Fibroblast of lung (primary cell): Measurements from ENCODE around the gene MEGF6. TPM values are rescaled to one million over a fixed set of nuclear protein-coding genes. Genes with fewer than 3 reads are reported as not detected.

Source experiments
- DNase-seq, 2 donors: peaks; one replicate each; pipeline versions ENCODE4 v3.0.0 to v3.0.0-alpha.2; 2010; ENCODE audit warnings: low read depth in 2 of 2
- H2AFZ ChIP-seq: 2 replicates; pipeline ENCODE4 v1.5.1; 2012; ENCODE audit warnings: low read length, control low read depth, inconsistent platforms
- H3K27ac ChIP-seq: 2 replicates; pipeline ENCODE4 v1.5.1; 2011; ENCODE audit warnings: low read length, control low read depth; ENCODE audit not compliant: insufficient read depth
- H3K27me3 ChIP-seq: 2 replicates; pipeline ENCODE4 v1.5.1; 2011; ENCODE audit warnings: mild to moderate bottlenecking, low read length; ENCODE audit not compliant: control insufficient read depth, insufficient read depth
- H3K36me3 ChIP-seq: 2 replicates; pipeline ENCODE4 v1.5.1; 2011; ENCODE audit warnings: low read length; ENCODE audit not compliant: control insufficient read depth, insufficient read depth
- H3K4me1 ChIP-seq: 2 replicates; pipeline ENCODE4 v1.5.1; 2011; ENCODE audit warnings: low read length; ENCODE audit not compliant: control insufficient read depth, insufficient read depth; ENCODE audit errors: extremely low read depth
- H3K4me2 ChIP-seq: 2 replicates; pipeline ENCODE4 v1.5.1; 2011; ENCODE audit warnings: low read length, control low read depth; ENCODE audit not compliant: insufficient read depth; ENCODE audit errors: extremely low read depth
- H3K4me3 ChIP-seq, 4 experiments: fragments of 200-600 bp in 1 of 4; sonication (generic) in 1 of 4; replicated peaks in 1 of 4; 2 replicates each; pipeline ENCODE4 v1.5.1; 2011 to 2016; ENCODE audit warnings: low read length in 4 of 4, low read depth in 3 of 4, mild to moderate bottlenecking in 3 of 4, control low read depth in 2 of 4, inconsistent platforms in 1 of 4, mixed read lengths in 1 of 4; ENCODE audit not compliant: insufficient read depth in 1 of 4; ENCODE audit errors: control extremely low read depth in 1 of 4
- H3K79me2 ChIP-seq: 2 replicates; pipeline ENCODE4 v1.5.1; 2012; ENCODE audit warnings: mild to moderate bottlenecking, low read length, inconsistent platforms; ENCODE audit not compliant: control insufficient read depth, insufficient read depth
- H3K9ac ChIP-seq: 2 replicates; pipeline ENCODE4 v1.5.1; 2011; ENCODE audit warnings: mild to moderate bottlenecking, low read length, control low read depth; ENCODE audit not compliant: insufficient read depth
- H3K9me3 ChIP-seq: 2 replicates; pipeline ENCODE4 v1.5.1; 2012; ENCODE audit warnings: low read depth, low read length; ENCODE audit not compliant: control insufficient read depth, insufficient read depth
- H4K20me1 ChIP-seq: 2 replicates; pipeline ENCODE4 v1.5.1; 2011; ENCODE audit warnings: low read length; ENCODE audit not compliant: control insufficient read depth, insufficient read depth; ENCODE audit errors: extremely low read depth
- CTCF ChIP-seq, 2 donors: IDR thresholded peaks in 1 of 2; conservative IDR thresholded peaks in 1 of 2; 1 replicate in 1 of 2; 2 replicates in 1 of 2; pipeline ENCODE4 v1.5.1; 2011 to 2012; ENCODE audit warnings: low read length in 2 of 2, control low read depth in 1 of 2, inconsistent platforms in 1 of 2, low read depth in 1 of 2, mild to moderate bottlenecking in 1 of 2
- EZH2 ChIP-seq: IDR thresholded peaks from 2 replicates; pipeline ENCODE4 v1.5.1; 2012; ENCODE audit warnings: low read length, control low read depth, mild to moderate bottlenecking; ENCODE audit errors: missing control alignments
- polyA plus RNA-seq, 2 donors: library from polyadenylated mRNA; depleted of rRNA in 1 of 2; stranded (reverse) in 1 of 2; unstranded in 1 of 2; fragments of >200 nt; gene quantifications; 2 replicates each; pipeline ENCODE4 v1.2.1, GENCODE V29; 2011 to 2012; ENCODE audit warnings: missing spikeins in 1 of 2
- total RNA-seq: library from RNA; depleted of rRNA; stranded (reverse); fragments of >200 nt; gene quantifications from 2 replicates; pipeline ENCODE4 v1.2.1, GENCODE V29; 2014

MEGF6 gene
- total and polyA plus RNA-seq, 2 donors (not counting 1 experiment from before 2014, with no cell fraction given), result 1.6 to 11.6 TPM

- TF ChIP-seq CTCF (conservative IDR thresholded peaks at IDR 0.05 in 1 of 2, IDR thresholded peaks at IDR 0.05 in 1 of 2; ENCODE audit: low read depth in 1 of 2, low read length in 2 of 2), result no peak
- no peak for TF ChIP-seq EZH2
- H2AFZ ChIP-seq, result no peak overlapping the region
- peaks cover 4% of the 10 kb centered on the region for H3K4me1 ChIP-seq
- no peak overlapping the region for H3K4me2 ChIP-seq
- H3K27ac ChIP-seq, result no peak overlapping the region
- no peaks in the 10 kb centered on the region for H3K27me3 ChIP-seq
- H3K9me3 ChIP-seq, result no peaks in the 10 kb centered on the region
- DNase-seq, result no peak
- H4K20me1 ChIP-seq, result no peaks in the 10 kb centered on the region
- no peaks in the 10 kb centered on the region for H3K79me2 ChIP-seq
- H3K4me3 ChIP-seq, result no peak overlapping the region
- no peak overlapping the region for H3K9ac ChIP-seq
- H3K36me3 ChIP-seq, result no peaks in the 10 kb centered on the region
Measured at GRCh38 chr1:3478187-3478586, 133.1 kb downstream of the MEGF6 start.

- H3K9me3 ChIP-seq, result no peaks in the 10 kb centered on the region
- H3K27ac ChIP-seq, result no peak overlapping the region
- H3K36me3 ChIP-seq, result no peaks in the 10 kb centered on the region
- TF ChIP-seq EZH2, result no peak
- no peak for TF ChIP-seq CTCF (conservative IDR thresholded peaks at IDR 0.05 in 1 of 2, IDR thresholded peaks at IDR 0.05 in 1 of 2; ENCODE audit: low read depth in 1 of 2, low read length in 2 of 2)
- H4K20me1 ChIP-seq, result no peaks in the 10 kb centered on the region
- no peak overlapping the region for H3K4me3 ChIP-seq
- no peak overlapping the region for H2AFZ ChIP-seq
- no peak overlapping the region for H3K4me2 ChIP-seq
- H3K9ac ChIP-seq, result no peak overlapping the region
- no peak for DNase-seq
- no peaks in the 10 kb centered on the region for H3K79me2 ChIP-seq
- H3K27me3 ChIP-seq, result no peaks in the 10 kb centered on the region
- H3K4me1 ChIP-seq, result peaks cover 4% of the 10 kb centered on the region
Measured at GRCh38 chr1:3477241-3477995, 133.9 kb downstream of the MEGF6 start.

- Histone ChIP-seq H3K27ac (no peak overlapping the region), H3K9me3 (no peaks in the 10 kb centered on the region), H3K79me2 (no peaks in the 10 kb centered on the region), H2AFZ (no peak overlapping the region), H4K20me1 (no peaks in the 10 kb centered on the region), H3K4me2 (no peak overlapping the region), H3K9ac (no peak overlapping the region), H3K27me3 (no peaks in the 10 kb centered on the region), H3K4me1 (peaks cover 4% of the 10 kb centered on the region), H3K4me3 (no peak overlapping the region), H3K36me3 (no peaks in the 10 kb centered on the region)
- TF ChIP-seq EZH2 (no peak), CTCF (conservative IDR thresholded peaks at IDR 0.05 in 1 of 2, IDR thresholded peaks at IDR 0.05 in 1 of 2; ENCODE audit: low read depth in 1 of 2, low read length in 2 of 2) (no peak)
- DNase-seq, result no peak
Measured at GRCh38 chr1:3476666-3477065, 134.6 kb downstream of the MEGF6 start.
